ACHN (cell line): ENCODE data around the gene NOP16.

ENCODE experiments used
- DNase-seq: peaks from one replicate; pipeline ENCODE4 v3.0.0-alpha.2; 2015
- in situ Hi-C: cut with HindIII; loops from 2 replicates; pipeline ENCODE4 v1.10.0; 2017; ENCODE audit warnings: low sequenced_read_pairs, low pct_ligation_motif_present, low pct_unique_long_range_greater_than_20kb

Gene NOP16

GRCh38 chr5:176339304-176339703, 49.1 kb downstream of the NOP16 start:
- in situ Hi-C loops = no loop called here
- no peak for DNase-seq

GRCh38 chr5:176337913-176338312, 50.5 kb downstream of the NOP16 start:
- no peak for DNase-seq
- in situ Hi-C loops = no loop called here

- in situ Hi-C loops = no loop called here
- no peak for DNase-seq
Observed at GRCh38 chr5:176334031-176334770, 54.2 kb downstream of the NOP16 start.
